GM23338 (cell line): ENCODE data around the gene PPM1L. TPM values are rescaled to one million over a fixed set of nuclear protein-coding genes. Genes with fewer than 3 reads are reported as not detected.

Experiments
- ATAC-seq: fragments of 200-7000 bp; cut with Tn5 transposase; 3 replicates; pipeline ENCODE4 v1.9.1; 2020
- DNase-seq: peaks from one replicate; pipeline ENCODE4 v3.0.0-alpha.2; 2015; ENCODE audit warnings: low spot score
- H2AFZ ChIP-seq: fragments of 200-600 bp; sonication (generic); 2 replicates; pipeline ENCODE4 v1.8.0; 2016; ENCODE audit warnings: antibody characterized with exemption, mild to moderate bottlenecking, moderate library complexity
- H3F3A ChIP-seq: fragments of 200-600 bp; sonication (generic); replicated peaks from 2 replicates; pipeline ENCODE4 v1.8.0; 2017; ENCODE audit warnings: antibody characterized with exemption, mixed run types, low read depth
- H3K27ac ChIP-seq: fragments of 200-600 bp; sonication (generic); 2 replicates; pipeline ENCODE4 v1.6.1; 2016; ENCODE audit warnings: low read depth
- H3K27me3 ChIP-seq: fragments of 200-600 bp; sonication (generic); 2 replicates; pipeline ENCODE4 v1.8.0; 2016; ENCODE audit warnings: mild to moderate bottlenecking, mixed run types, moderate library complexity; ENCODE audit not compliant: insufficient read depth
- H3K36me3 ChIP-seq: fragments of 200-600 bp; sonication (generic); 2 replicates; pipeline ENCODE4 v1.8.0; 2016; ENCODE audit warnings: mild to moderate bottlenecking; ENCODE audit not compliant: insufficient read depth
- H3K4me1 ChIP-seq: fragments of 200-600 bp; sonication (generic); 2 replicates; pipeline ENCODE4 v1.8.0; 2016; ENCODE audit warnings: mild to moderate bottlenecking, moderate library complexity; ENCODE audit not compliant: insufficient read depth
- H3K4me2 ChIP-seq: fragments of 200-600 bp; sonication (generic); 2 replicates; pipeline ENCODE4 v1.7.1; 2017; ENCODE audit warnings: mixed run types
- H3K4me3 ChIP-seq: fragments of 200-600 bp; sonication (generic); 2 replicates; pipeline ENCODE4 v1.6.1; 2016; ENCODE audit warnings: mixed run types
- H3K79me2 ChIP-seq: fragments of 200-600 bp; sonication (generic); replicated peaks from 2 replicates; pipeline ENCODE4 v1.8.0; 2017; ENCODE audit warnings: mild to moderate bottlenecking; ENCODE audit not compliant: insufficient read depth
- H3K9me2 ChIP-seq: fragments of 200-600 bp; sonication (generic); 2 replicates; pipeline ENCODE4 v1.8.0; 2017; ENCODE audit not compliant: insufficient read depth
- H4K20me1 ChIP-seq: fragments of 200-600 bp; sonication (generic); replicated peaks from 2 replicates; pipeline ENCODE4 v1.8.0; 2017; ENCODE audit warnings: mild to moderate bottlenecking; ENCODE audit not compliant: insufficient read depth
- H3K27ac Mint-ChIP-seq: 2 replicates; pipeline ENCODE4 v1.8.0; 2020; ENCODE audit warnings: inconsistent platforms, mild to moderate bottlenecking, moderate library complexity, mixed read lengths
- H3K27me3 Mint-ChIP-seq: 3 replicates; pipeline ENCODE4 v1.8.0; 2022; ENCODE audit warnings: low read depth, mild to moderate bottlenecking, moderate library complexity, mixed read lengths, inconsistent platforms; ENCODE audit not compliant: insufficient read depth, poor library complexity
- H3K36me3 Mint-ChIP-seq: 3 replicates; pipeline ENCODE4 v1.8.0; 2021; ENCODE audit warnings: low read depth, mild to moderate bottlenecking, inconsistent platforms, moderate library complexity, mixed read lengths
- H3K4me1 Mint-ChIP-seq: 3 replicates; pipeline ENCODE4 v1.8.0; 2020; ENCODE audit warnings: mild to moderate bottlenecking, inconsistent platforms, mixed read lengths
- H3K4me3 Mint-ChIP-seq: 3 replicates; pipeline ENCODE4 v1.8.0; 2021; ENCODE audit warnings: moderate library complexity, mild to moderate bottlenecking, inconsistent platforms, mixed read lengths
- H3K9me3 Mint-ChIP-seq: 3 replicates; pipeline ENCODE4 v1.8.0; 2020; ENCODE audit warnings: moderate library complexity, mild to moderate bottlenecking, inconsistent platforms, mixed read lengths
- CREB1 ChIP-seq: fragments of 250-450 bp; sonication (Bioruptor Pico); IDR thresholded peaks from 2 replicates; pipeline ENCODE4 v1.5.0; 2020; ENCODE audit warnings: low read depth, mild to moderate bottlenecking, moderate library complexity
- EZH2 ChIP-seq: fragments of 200-600 bp; sonication (generic); IDR thresholded peaks from one replicate; pipeline ENCODE4 v1.8.0; 2017; ENCODE audit warnings: antibody characterized with exemption, mild to moderate bottlenecking, low read depth; ENCODE audit not compliant: unreplicated experiment
- EZH2phosphoT487 ChIP-seq: fragments of 200-600 bp; sonication (generic); IDR thresholded peaks from one replicate; pipeline ENCODE4 v1.8.1; 2018; ENCODE audit warnings: antibody characterized with exemption; ENCODE audit not compliant: unreplicated experiment
- JUNB ChIP-seq: IDR thresholded peaks from one replicate; pipeline ENCODE4 v1.6.1; 2016; ENCODE audit warnings: antibody characterized with exemption; ENCODE audit not compliant: unreplicated experiment
- NANOG ChIP-seq: IDR thresholded peaks from 2 replicates; pipeline ENCODE4 v1.6.1; 2016; ENCODE audit warnings: antibody characterized with exemption, borderline replicate concordance
- POLR2AphosphoS5 ChIP-seq: IDR thresholded peaks from 2 replicates; pipeline ENCODE4 v1.6.1; 2016; ENCODE audit warnings: antibody characterized with exemption, low read depth
- STAT1 ChIP-seq: IDR thresholded peaks from one replicate; pipeline ENCODE4 v1.6.1; 2016; ENCODE audit warnings: antibody characterized with exemption; ENCODE audit not compliant: unreplicated experiment
- ZNF114 ChIP-seq: fragments of 250-450 bp; sonication (Bioruptor Pico); IDR thresholded peaks from 2 replicates; pipeline ENCODE4 v1.5.0; 2020; ENCODE audit warnings: mild to moderate bottlenecking, moderate library complexity
- ZNF331 ChIP-seq: fragments of 250-450 bp; sonication (Bioruptor Pico); IDR thresholded peaks from 2 replicates; pipeline ENCODE4 v1.5.0; 2020; ENCODE audit warnings: low read depth, mild to moderate bottlenecking, moderate library complexity
- polyA plus RNA-seq: library from polyadenylated mRNA; unstranded; fragments of >200 nt; fragmentation: Nextera tagmentation; extraction: Ambion mirVana; gene quantifications from 2 replicates; pipeline ENCODE4 v1.2.1, GENCODE V29; 2016
- total RNA-seq: library from RNA; depleted of rRNA; stranded (reverse); fragments of >200 nt; shearing (Covaris generic); gene quantifications from 2 replicates; pipeline ENCODE4 v1.2.3, GENCODE V29; 2014
- TF ChIP-seq, protein P1 (sequence below), 2 experiments: fragments of 200-600 bp in 1 of 2; sonication (generic) in 1 of 2; conservative IDR thresholded peaks; 2 replicates each; pipeline versions ENCODE4 v1.5.1 to v1.6.1; 2016 to 2017; ENCODE audit warnings: antibody characterized with exemption in 2 of 2, low read depth in 2 of 2, mild to moderate bottlenecking in 2 of 2, moderate library complexity in 1 of 2
- TF ChIP-seq, protein P2 (sequence below): IDR thresholded peaks from 2 replicates; pipeline ENCODE4 v1.6.1; 2016; ENCODE audit warnings: antibody characterized with exemption
- TF ChIP-seq, protein P3 (sequence below): fragments of 250-450 bp; sonication (Bioruptor Pico); IDR thresholded peaks from 2 replicates; pipeline ENCODE4 v1.5.0; 2020; ENCODE audit warnings: mild to moderate bottlenecking, moderate library complexity
- TF ChIP-seq, protein P4 (sequence below): IDR thresholded peaks from one replicate; pipeline ENCODE4 v1.6.1; 2018; ENCODE audit warnings: antibody characterized with exemption; ENCODE audit not compliant: unreplicated experiment

The PPM1L gene
- total and polyA plus RNA-seq, 2 experiments from 2014 or later = 3.9 to 26.4 TPM

DNA sequence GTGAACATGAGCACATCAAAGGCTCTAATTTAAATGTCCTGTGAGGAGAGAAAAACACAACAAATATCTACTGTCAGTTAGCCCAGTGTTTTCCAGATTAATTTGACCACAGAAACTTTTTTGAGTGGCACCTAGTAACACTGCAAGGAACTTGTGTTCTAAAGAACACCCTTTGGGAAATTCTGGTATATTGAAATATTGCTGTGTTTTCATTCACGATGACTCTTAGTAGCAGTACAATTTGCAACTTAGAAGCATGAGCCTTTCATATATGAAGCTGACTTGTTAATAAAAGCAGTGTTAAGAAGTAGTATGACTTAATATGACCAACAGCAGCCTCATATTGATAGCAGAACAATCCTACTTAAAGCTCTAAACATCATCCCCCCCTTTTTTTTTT lies 317.1 kb downstream of the PPM1L start:
- Histone ChIP-seq H3K4me2 (no peak overlapping the region), H3K27me3 (no peaks in the 10 kb centered on the region), H4K20me1 (no peaks in the 10 kb centered on the region), H3F3A (no peaks in the 10 kb centered on the region), H3K36me3 (no peaks in the 10 kb centered on the region), H3K9me2 (no peaks in the 10 kb centered on the region), H3K27ac (no peak overlapping the region), H3K4me1 (no peaks in the 10 kb centered on the region), H3K79me2 (no peaks in the 10 kb centered on the region), H2AFZ (no peak overlapping the region), H3K4me3 (no peak overlapping the region)
- Mint-ChIP-seq H3K4me1 (peaks cover 9% of the 10 kb centered on the region; the same call in 2 of the 3 replicates), H3K36me3 (peaks cover 3% of the 10 kb centered on the region; the same call in 1 of the 3 replicates), H3K27ac (no peak overlapping the region), H3K4me3 (no peak overlapping the region), H3K27me3 (peaks cover 2% of the 10 kb centered on the region), H3K9me3 (no peaks in the 10 kb centered on the region)
- no peak for DNase-seq
- TF ChIP-seq, protein P1, sequence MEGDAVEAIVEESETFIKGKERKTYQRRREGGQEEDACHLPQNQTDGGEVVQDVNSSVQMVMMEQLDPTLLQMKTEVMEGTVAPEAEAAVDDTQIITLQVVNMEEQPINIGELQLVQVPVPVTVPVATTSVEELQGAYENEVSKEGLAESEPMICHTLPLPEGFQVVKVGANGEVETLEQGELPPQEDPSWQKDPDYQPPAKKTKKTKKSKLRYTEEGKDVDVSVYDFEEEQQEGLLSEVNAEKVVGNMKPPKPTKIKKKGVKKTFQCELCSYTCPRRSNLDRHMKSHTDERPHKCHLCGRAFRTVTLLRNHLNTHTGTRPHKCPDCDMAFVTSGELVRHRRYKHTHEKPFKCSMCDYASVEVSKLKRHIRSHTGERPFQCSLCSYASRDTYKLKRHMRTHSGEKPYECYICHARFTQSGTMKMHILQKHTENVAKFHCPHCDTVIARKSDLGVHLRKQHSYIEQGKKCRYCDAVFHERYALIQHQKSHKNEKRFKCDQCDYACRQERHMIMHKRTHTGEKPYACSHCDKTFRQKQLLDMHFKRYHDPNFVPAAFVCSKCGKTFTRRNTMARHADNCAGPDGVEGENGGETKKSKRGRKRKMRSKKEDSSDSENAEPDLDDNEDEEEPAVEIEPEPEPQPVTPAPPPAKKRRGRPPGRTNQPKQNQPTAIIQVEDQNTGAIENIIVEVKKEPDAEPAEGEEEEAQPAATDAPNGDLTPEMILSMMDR (conservative IDR thresholded peaks at IDR 0.05; ENCODE audit: low read depth in 2 of 2) = no peak
- TF ChIP-seq STAT1 (no peak), NANOG (no peak), EZH2 (no peak), POLR2AphosphoS5 (no peak), EZH2phosphoT487 (no peak), ZNF114 (no peak), ZNF331 (CRISPR knock-in tag) (no peak), CREB1 (CRISPR knock-in tag) (no peak), JUNB (no peak)
- TF ChIP-seq, protein P2, sequence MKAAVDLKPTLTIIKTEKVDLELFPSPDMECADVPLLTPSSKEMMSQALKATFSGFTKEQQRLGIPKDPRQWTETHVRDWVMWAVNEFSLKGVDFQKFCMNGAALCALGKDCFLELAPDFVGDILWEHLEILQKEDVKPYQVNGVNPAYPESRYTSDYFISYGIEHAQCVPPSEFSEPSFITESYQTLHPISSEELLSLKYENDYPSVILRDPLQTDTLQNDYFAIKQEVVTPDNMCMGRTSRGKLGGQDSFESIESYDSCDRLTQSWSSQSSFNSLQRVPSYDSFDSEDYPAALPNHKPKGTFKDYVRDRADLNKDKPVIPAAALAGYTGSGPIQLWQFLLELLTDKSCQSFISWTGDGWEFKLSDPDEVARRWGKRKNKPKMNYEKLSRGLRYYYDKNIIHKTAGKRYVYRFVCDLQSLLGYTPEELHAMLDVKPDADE = no peak
- TF ChIP-seq, protein P3, sequence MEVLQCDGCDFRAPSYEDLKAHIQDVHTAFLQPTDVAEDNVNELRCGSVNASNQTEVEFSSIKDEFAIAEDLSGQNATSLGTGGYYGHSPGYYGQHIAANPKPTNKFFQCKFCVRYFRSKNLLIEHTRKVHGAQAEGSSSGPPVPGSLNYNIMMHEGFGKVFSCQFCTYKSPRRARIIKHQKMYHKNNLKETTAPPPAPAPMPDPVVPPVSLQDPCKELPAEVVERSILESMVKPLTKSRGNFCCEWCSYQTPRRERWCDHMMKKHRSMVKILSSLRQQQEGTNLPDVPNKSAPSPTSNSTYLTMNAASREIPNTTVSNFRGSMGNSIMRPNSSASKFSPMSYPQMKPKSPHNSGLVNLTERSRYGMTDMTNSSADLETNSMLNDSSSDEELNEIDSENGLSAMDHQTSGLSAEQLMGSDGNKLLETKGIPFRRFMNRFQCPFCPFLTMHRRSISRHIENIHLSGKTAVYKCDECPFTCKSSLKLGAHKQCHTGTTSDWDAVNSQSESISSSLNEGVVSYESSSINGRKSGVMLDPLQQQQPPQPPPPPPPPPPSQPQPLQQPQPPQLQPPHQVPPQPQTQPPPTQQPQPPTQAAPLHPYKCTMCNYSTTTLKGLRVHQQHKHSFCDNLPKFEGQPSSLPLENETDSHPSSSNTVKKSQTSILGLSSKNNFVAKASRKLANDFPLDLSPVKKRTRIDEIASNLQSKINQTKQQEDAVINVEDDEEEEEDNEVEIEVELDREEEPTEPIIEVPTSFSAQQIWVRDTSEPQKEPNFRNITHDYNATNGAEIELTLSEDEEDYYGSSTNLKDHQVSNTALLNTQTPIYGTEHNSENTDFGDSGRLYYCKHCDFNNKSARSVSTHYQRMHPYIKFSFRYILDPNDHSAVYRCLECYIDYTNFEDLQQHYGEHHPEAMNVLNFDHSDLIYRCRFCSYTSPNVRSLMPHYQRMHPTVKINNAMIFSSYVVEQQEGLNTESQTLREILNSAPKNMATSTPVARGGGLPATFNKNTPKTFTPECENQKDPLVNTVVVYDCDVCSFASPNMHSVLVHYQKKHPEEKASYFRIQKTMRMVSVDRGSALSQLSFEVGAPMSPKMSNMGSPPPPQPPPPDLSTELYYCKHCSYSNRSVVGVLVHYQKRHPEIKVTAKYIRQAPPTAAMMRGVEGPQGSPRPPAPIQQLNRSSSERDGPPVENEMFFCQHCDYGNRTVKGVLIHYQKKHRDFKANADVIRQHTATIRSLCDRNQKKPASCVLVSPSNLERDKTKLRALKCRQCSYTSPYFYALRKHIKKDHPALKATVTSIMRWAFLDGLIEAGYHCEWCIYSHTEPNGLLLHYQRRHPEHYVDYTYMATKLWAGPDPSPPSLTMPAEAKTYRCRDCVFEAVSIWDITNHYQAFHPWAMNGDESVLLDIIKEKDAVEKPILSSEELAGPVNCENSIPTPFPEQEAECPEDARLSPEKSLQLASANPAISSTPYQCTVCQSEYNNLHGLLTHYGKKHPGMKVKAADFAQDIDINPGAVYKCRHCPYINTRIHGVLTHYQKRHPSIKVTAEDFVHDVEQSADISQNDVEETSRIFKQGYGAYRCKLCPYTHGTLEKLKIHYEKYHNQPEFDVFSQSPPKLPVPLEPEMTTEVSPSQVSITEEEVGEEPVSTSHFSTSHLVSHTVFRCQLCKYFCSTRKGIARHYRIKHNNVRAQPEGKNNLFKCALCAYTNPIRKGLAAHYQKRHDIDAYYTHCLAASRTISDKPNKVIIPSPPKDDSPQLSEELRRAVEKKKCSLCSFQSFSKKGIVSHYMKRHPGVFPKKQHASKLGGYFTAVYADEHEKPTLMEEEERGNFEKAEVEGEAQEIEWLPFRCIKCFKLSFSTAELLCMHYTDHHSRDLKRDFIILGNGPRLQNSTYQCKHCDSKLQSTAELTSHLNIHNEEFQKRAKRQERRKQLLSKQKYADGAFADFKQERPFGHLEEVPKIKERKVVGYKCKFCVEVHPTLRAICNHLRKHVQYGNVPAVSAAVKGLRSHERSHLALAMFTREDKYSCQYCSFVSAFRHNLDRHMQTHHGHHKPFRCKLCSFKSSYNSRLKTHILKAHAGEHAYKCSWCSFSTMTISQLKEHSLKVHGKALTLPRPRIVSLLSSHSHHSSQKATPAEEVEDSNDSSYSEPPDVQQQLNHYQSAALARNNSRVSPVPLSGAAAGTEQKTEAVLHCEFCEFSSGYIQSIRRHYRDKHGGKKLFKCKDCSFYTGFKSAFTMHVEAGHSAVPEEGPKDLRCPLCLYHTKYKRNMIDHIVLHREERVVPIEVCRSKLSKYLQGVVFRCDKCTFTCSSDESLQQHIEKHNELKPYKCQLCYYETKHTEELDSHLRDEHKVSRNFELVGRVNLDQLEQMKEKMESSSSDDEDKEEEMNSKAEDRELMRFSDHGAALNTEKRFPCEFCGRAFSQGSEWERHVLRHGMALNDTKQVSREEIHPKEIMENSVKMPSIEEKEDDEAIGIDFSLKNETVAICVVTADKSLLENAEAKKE (CRISPR knock-in tag) = no peak
- TF ChIP-seq, protein P4, sequence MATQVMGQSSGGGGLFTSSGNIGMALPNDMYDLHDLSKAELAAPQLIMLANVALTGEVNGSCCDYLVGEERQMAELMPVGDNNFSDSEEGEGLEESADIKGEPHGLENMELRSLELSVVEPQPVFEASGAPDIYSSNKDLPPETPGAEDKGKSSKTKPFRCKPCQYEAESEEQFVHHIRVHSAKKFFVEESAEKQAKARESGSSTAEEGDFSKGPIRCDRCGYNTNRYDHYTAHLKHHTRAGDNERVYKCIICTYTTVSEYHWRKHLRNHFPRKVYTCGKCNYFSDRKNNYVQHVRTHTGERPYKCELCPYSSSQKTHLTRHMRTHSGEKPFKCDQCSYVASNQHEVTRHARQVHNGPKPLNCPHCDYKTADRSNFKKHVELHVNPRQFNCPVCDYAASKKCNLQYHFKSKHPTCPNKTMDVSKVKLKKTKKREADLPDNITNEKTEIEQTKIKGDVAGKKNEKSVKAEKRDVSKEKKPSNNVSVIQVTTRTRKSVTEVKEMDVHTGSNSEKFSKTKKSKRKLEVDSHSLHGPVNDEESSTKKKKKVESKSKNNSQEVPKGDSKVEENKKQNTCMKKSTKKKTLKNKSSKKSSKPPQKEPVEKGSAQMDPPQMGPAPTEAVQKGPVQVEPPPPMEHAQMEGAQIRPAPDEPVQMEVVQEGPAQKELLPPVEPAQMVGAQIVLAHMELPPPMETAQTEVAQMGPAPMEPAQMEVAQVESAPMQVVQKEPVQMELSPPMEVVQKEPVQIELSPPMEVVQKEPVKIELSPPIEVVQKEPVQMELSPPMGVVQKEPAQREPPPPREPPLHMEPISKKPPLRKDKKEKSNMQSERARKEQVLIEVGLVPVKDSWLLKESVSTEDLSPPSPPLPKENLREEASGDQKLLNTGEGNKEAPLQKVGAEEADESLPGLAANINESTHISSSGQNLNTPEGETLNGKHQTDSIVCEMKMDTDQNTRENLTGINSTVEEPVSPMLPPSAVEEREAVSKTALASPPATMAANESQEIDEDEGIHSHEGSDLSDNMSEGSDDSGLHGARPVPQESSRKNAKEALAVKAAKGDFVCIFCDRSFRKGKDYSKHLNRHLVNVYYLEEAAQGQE = no peak
- ATAC-seq = no peak
